Gastroesophageal sphincter (tissue), 2 donors: ENCODE results near the gene KRT6C.
"Not testable (repeated sequence)": the region's sequence is repeated elsewhere in the genome, so short reads cannot be mapped to it uniquely, and the experiment has no call there.

ENCODE experiments used
- POLR2A ChIP-seq, 2 donors: fragments of 450-650 bp; IDR thresholded peaks; one replicate each; pipeline ENCODE4 v1.6.1; 2017; ENCODE audit warnings: antibody characterized with exemption in 2 of 2, mild to moderate bottlenecking in 2 of 2, moderate library complexity in 1 of 2
- POLR2AphosphoS5 ChIP-seq: sonication (generic); formaldehyde crosslinking; IDR thresholded peaks from one replicate; pipeline ENCODE4 v1.6.1; 2017; ENCODE audit warnings: antibody characterized with exemption

DNA sequence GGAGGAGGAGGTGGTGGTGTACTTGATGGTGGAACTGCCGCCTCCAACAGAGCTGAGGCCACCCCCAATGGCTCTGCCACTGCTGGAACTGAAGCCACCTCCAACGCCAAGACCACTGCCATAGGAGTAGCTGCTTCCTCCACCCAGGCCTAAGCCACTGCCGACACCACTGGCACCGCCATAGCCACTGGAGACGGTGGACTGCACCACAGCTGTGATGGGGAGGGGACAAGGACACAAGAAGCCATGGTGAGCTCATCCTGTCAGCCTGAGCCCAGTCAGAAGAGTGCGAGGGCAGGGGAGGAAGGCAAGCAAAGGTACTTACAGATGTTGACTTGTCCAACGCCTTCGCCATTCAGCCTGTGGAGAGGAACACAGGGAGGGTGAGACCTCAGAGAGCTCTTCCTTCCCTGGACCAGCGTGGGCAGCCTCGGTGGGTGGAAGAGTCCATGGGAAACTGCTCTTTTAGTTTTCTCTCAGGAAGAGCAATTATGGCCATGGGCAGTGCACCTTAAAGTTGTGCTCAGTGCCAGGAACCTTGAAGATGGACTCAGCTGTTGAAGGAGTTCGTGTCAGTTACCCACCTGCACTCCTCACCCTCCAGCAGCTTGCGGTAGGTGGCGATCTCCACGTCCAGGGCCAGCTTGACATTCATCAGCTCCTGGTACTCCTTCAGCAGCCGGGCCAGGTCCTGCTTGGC, 14.3 kb upstream of the KRT6C start:
- TF ChIP-seq POLR2AphosphoS5; POLR2A (IDR thresholded peaks at IDR 0.05): not testable (repeated sequence)
